HepG2 (cell line): Measurements from ENCODE around the gene EEF1A1. TPM values are rescaled to one million over a fixed set of nuclear protein-coding genes. Genes with fewer than 3 reads are reported as not detected.

Experiments
- AGO2 ChIP-seq: fragments of 200-400 bp; formaldehyde crosslinking; optimal IDR thresholded peaks from 2 replicates; pipeline ENCODE3; 2017; ENCODE audit warnings: mild to moderate bottlenecking, low read depth, low read length, moderate library complexity
- ELF4 ChIP-seq: sonication (generic); formaldehyde crosslinking; IDR thresholded peaks from 2 replicates; pipeline ENCODE4 v1.5.0; 2020; ENCODE audit warnings: missing genetic modification reagents, mild to moderate bottlenecking, moderate library complexity, borderline replicate concordance
- IKZF4 ChIP-seq: sonication (generic); formaldehyde crosslinking; IDR thresholded peaks from 2 replicates; pipeline ENCODE4 v1.5.1; 2020; ENCODE audit warnings: borderline replicate concordance, mild to moderate bottlenecking, low read depth, missing genetic modification reagents; ENCODE audit errors: not compliant biosample characterization
- KDM5A ChIP-seq: fragments of 200-600 bp; sonication (generic); IDR thresholded peaks from 2 replicates; pipeline ENCODE4 v1.7.0; 2018; ENCODE audit warnings: antibody characterized with exemption, mild to moderate bottlenecking, low read length, borderline replicate concordance
- SETDB1 ChIP-seq: sonication (generic); formaldehyde crosslinking; IDR thresholded peaks from 2 replicates; pipeline ENCODE4 v1.5.1; 2020; ENCODE audit warnings: missing genetic modification reagents, mild to moderate bottlenecking, borderline replicate concordance
- SIN3A ChIP-seq: IDR thresholded peaks from 2 replicates; pipeline ENCODE4 v1.6.1; 2011; ENCODE audit warnings: low read depth, mild to moderate bottlenecking, control low read depth, low read length, borderline replicate concordance
- SRSF1 ChIP-seq: fragments of 200-400 bp; formaldehyde crosslinking; optimal IDR thresholded peaks from 2 replicates; pipeline ENCODE3; 2017; ENCODE audit warnings: mild to moderate bottlenecking, low read depth, low read length, moderate library complexity
- TCF7 ChIP-seq: sonication (generic); IDR thresholded peaks from 2 replicates; pipeline ENCODE4 v1.6.1; 2016; ENCODE audit warnings: antibody characterized with exemption, low read depth
- TMF1 ChIP-seq: sonication (generic); formaldehyde crosslinking; IDR thresholded peaks from 2 replicates; pipeline ENCODE4 v1.8.1; 2022; ENCODE audit warnings: low read depth, missing genetic modification reagents
- ZHX1 ChIP-seq: sonication (generic); formaldehyde crosslinking; IDR thresholded peaks from 2 replicates; pipeline ENCODE4 v1.8.1; 2022; ENCODE audit warnings: low read depth, mild to moderate bottlenecking, missing genetic modification reagents
- ZNF20 ChIP-seq: sonication (generic); formaldehyde crosslinking; IDR thresholded peaks from 2 replicates; pipeline ENCODE4 v1.4.0; 2020; ENCODE audit warnings: mild to moderate bottlenecking, moderate library complexity, missing genetic modification reagents
- ZNF251 ChIP-seq: sonication (generic); formaldehyde crosslinking; IDR thresholded peaks from 2 replicates; pipeline ENCODE4 v1.9.0; 2021; ENCODE audit warnings: mild to moderate bottlenecking, missing genetic modification reagents
- ZNF382 ChIP-seq: sonication (generic); formaldehyde crosslinking; IDR thresholded peaks from 2 replicates; pipeline ENCODE4 v1.5.0; 2020; ENCODE audit warnings: missing genetic modification reagents, mild to moderate bottlenecking, borderline replicate concordance
- ZNF407 ChIP-seq: sonication (generic); formaldehyde crosslinking; IDR thresholded peaks from one replicate; pipeline ENCODE4 v1.5.1; 2020; ENCODE audit warnings: mild to moderate bottlenecking, missing genetic modification reagents; ENCODE audit errors: not compliant biosample characterization
- ZNF660 ChIP-seq: sonication (generic); formaldehyde crosslinking; IDR thresholded peaks from 2 replicates; pipeline ENCODE4 v1.5.1; 2020; ENCODE audit warnings: mild to moderate bottlenecking, low read depth, missing genetic modification reagents, borderline replicate concordance
- ZNF691 ChIP-seq: sonication (generic); formaldehyde crosslinking; IDR thresholded peaks from 2 replicates; pipeline ENCODE4 v1.4.0; 2020; ENCODE audit warnings: missing genetic modification reagents, low read depth, mild to moderate bottlenecking, borderline replicate concordance
- polyA plus RNA-seq, 8 experiments: library from polyadenylated mRNA; depleted of rRNA in 3 of 8; stranded (reverse) in 7 of 8; unstranded in 1 of 8; fragments of >200 nt; fragmentation: Illumina TruSeq in 4 of 8; extraction: Trizol in 4 of 8; gene quantifications; 2 replicates each; pipeline versions ENCODE4 v1.2.1 to v1.2.3, GENCODE V29; 2011 to 2016; ENCODE audit warnings: low read depth in 4 of 8, missing spikeins in 1 of 8, mixed read lengths in 1 of 8; ENCODE audit not compliant: insufficient read depth in 1 of 8
- total RNA-seq, 5 experiments: library from RNA; depleted of rRNA; stranded (reverse); fragments of >200 nt; fragmentation: Illumina TruSeq; extraction: Trizol; gene quantifications; 2 replicates each; pipeline ENCODE4 v1.2.3, GENCODE V29; 2016; ENCODE audit warnings: low read depth in 1 of 5

Gene EEF1A1
- total and polyA plus RNA-seq, 2 of the 13 experiments (the other 11 are each of a cell fraction or from before 2014, with no cell fraction given) = 13,726 to 17,172 TPM

- TF ChIP-seq ZHX1 (no peak; the same call in 1 of the 2 replicates), ZNF251 (CRISPR knock-in tag) (0 out of 2 replicates have a peak, but pooled peaks have one; percentile 20), ELF4 (no peak), AGO2 (peak; percentile 100), ZNF20 (CRISPR knock-in tag) (peak; percentile 79; the same call in 1 of the 2 replicates), SETDB1 (CRISPR knock-in tag) (no peak), ZNF382 (CRISPR knock-in tag) (no peak), ZNF691 (CRISPR knock-in tag) (no peak), KDM5A (no peak; the same call in 1 of the 2 replicates), TCF7 (no peak), SRSF1 (peak; percentile 11), TMF1 (CRISPR knock-in tag) (0 out of 2 replicates have a peak, but pooled peaks have one; percentile 31), SIN3A (peak; percentile 80; the same call in 1 of the 2 replicates), ZNF660 (CRISPR knock-in tag) (no peak), ZNF407 (CRISPR knock-in tag) (no peak), IKZF4 (CRISPR knock-in tag) (no peak)
Observed at GRCh38 chr6:73520688-73521350, at the start of gene EEF1A1 (continued).
